ENCODE data around the gene WDR76. TPM values are rescaled to one million over a fixed set of nuclear protein-coding genes. Genes with fewer than 3 reads are reported as not detected.
"Not testable (repeated sequence)": the region's sequence is repeated elsewhere in the genome, so short reads cannot be mapped to it uniquely, and the experiment has no call there.

WDR76 gene
- total RNA-seq, 2 experiments from 2014 or later = 69.9 to 79.3 TPM

GRCh38 chr15:43800286-43801141, 26.3 kb upstream of the WDR76 start, which contains the start of gene HYPK:
TSS of gene HYPK (plus strand) at chr15:43800599. CDS start at chr15:43800623, 24 bp downstream.
- Mint-ChIP-seq H3K9me3 (peaks cover 3% of the 10 kb centered on the region), H3K27ac (peak within 1 kb of the TSS; percentile 99), H3K4me3 (peak within 1 kb of the TSS; percentile 93), H3K27me3 (no peaks in the 10 kb centered on the region), H3K36me3 (ENCODE audit: low read depth) (peaks cover 65% of the 10 kb centered on the region), H3K4me1 (ENCODE audit: low read depth) (peaks cover 43% of the 10 kb centered on the region)
- CTCF ChIA-PET = interaction anchor here (1.3 to 2.4 kb wide), 2 partner anchors 23 to 30 kb away, joined by 4 to 15 read pairs; partner anchors contain the start of gene ELL3
- no peak for TF ChIP-seq CTCF (IDR thresholded peaks at IDR 0.05)
- DNase-seq = peak; percentile 95
- ATAC-seq = peak; percentile 98
- POLR2A ChIA-PET = interaction anchor here (1.0 to 4.6 kb wide), 13 partner anchors 8 to 54 kb away, joined by 3 to 37 read pairs (median 4); partner anchors contain the start of genes ELL3, MFAP1, SERF2 and WDR76
- intact Hi-C loops (cut with micrococcal nuclease) = no loop called here

DNA sequence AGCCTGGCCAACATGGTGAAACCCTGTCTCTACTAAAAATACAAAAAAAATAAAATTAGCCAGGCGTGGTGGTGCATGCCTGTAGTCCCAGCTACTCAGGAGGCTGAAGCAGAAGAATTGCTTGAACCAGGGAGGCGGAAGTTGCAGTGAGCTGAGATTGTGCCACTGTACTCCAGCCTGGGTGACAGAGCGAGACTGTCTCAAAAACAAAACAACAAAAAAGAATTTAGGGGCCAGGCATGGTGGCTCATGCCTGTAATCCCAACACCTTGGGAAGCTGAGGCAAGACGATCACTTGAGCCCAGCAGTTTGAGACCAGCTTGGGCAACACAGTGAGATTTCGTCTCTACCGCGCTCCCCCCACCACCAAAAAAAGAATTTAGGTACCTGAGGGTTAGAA, 24.1 kb upstream of the WDR76 start:
- intact Hi-C loops (cut with micrococcal nuclease); CTCF ChIA-PET; H3K9me3 Mint-ChIP-seq; ATAC-seq; H3K27me3 Mint-ChIP-seq; H3K4me3 Mint-ChIP-seq; DNase-seq; H3K27ac Mint-ChIP-seq: not testable (repeated sequence)
- Mint-ChIP-seq H3K4me1 (ENCODE audit: low read depth) (peaks cover 32% of the 10 kb centered on the region), H3K36me3 (ENCODE audit: low read depth) (peaks cover 70% of the 10 kb centered on the region)
- POLR2A ChIA-PET = interaction anchor here (1.2 to 4.6 kb wide), 5 partner anchors 8 to 23 kb away, joined by 3 to 37 read pairs (median 9); partner anchors contain the start of genes MFAP1, SERF2 and WDR76

- Mint-ChIP-seq H3K9me3 (no peaks in the 10 kb centered on the region), H3K4me3 (no peak overlapping the region), H3K27me3 (no peaks in the 10 kb centered on the region), H3K27ac (no peak overlapping the region), H3K36me3 (ENCODE audit: low read depth) (peaks cover 69% of the 10 kb centered on the region), H3K4me1 (ENCODE audit: low read depth) (peaks cover 10% of the 10 kb centered on the region)
- ATAC-seq (no peak), DNase-seq (no peak)
- ChIA-PET CTCF (interaction anchor here (0.9 kb wide), 1 partner anchor 38 kb away, joined by 3 read pairs; no protein-coding TSS in a partner anchor), POLR2A (interaction anchor here (1.8 to 2.2 kb wide), 2 partner anchors 16 to 19 kb away, joined by 6 to 9 read pairs; partner anchors contain the start of gene MFAP1)
- no peak for TF ChIP-seq CTCF (IDR thresholded peaks at IDR 0.05)
- intact Hi-C loops (cut with micrococcal nuclease) = no loop called here
Measured at GRCh38 chr15:43808435-43808950, 18.3 kb upstream of the WDR76 start.

DNA sequence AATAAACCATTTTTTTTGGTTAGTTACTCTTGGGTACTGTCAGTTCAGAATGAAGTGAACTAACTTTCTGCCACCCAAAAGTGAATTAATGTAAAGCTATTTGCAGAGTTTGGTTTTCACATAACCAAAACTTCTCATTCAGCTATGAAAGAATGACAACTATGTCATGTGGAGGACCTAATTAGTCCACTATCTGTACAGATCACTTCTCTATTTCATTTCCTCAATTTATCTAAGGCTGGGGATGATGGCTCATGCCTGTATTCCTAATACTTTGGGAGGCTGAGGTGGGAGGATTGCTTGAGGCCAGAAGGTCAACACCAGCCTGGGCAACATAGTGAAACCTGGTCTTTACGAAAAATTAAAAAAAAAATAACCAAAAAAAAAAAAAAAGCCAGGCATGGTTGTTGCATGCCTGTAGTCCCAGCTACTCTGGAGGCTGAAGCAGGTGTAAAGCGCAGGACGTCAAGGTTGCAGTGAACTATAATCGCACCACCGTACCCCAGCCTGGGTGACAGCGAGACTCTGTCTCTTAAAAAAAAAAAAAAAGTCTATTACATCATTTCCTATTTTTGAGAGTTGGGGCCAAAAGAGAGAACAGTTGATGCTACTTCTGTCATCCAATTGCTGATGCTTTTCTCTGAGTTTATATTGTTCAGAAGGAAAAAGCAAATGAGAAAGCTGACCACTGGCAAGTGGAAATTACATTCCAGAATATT, 17.7 kb upstream of the WDR76 start:
- H3K9me3 Mint-ChIP-seq = no peaks in the 10 kb centered on the region
- peaks cover 71% of the 10 kb centered on the region for H3K36me3 Mint-ChIP-seq (ENCODE audit: low read depth)
- intact Hi-C loops (cut with micrococcal nuclease) = no loop called here
- no peak for DNase-seq
- H3K27me3 Mint-ChIP-seq = no peaks in the 10 kb centered on the region
- ChIA-PET POLR2A (interaction anchor here (1.0 to 2.2 kb wide), 4 partner anchors 9 to 19 kb away, joined by 4 to 9 read pairs (median 6); partner anchors contain the start of genes HYPK, MFAP1 and SERINC4), CTCF (interaction anchor here (0.9 to 1.4 kb wide), 3 partner anchors 16 to 39 kb away, joined by 3 to 5 read pairs (median 3); no protein-coding TSS in a partner anchor)
- H3K27ac Mint-ChIP-seq = peak overlapping the region; percentile 81
- peaks cover 10% of the 10 kb centered on the region for H3K4me1 Mint-ChIP-seq (ENCODE audit: low read depth)
- no peak for TF ChIP-seq CTCF (IDR thresholded peaks at IDR 0.05)
- no peak overlapping the region for H3K4me3 Mint-ChIP-seq
- no peak for ATAC-seq

DNA sequence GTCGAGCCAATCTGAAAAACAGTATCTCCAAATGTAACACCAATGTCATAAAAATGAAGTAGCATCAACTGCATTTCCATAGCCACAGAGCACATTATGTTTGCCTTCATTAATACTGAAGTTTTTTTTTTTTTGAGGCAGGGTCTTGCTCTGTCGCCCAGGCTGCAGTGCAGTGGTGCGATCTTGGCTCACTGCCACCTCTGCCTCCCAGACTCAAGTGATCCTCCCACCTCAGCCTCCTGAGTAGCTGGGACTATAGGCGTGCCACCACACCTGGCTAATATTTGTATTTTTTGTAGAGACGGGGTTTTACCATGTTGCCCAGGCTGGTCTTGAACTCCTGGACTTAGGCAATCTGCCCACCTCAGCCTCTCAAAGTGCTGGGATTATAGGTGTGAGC, 11.7 kb upstream of the WDR76 start:
- DNase-seq; POLR2A ChIA-PET; intact Hi-C loops (cut with micrococcal nuclease); H3K9me3 Mint-ChIP-seq; H3K27me3 Mint-ChIP-seq; CTCF ChIA-PET; ATAC-seq; H3K4me3 Mint-ChIP-seq: not testable (repeated sequence)
- Mint-ChIP-seq H3K27ac (peak overlapping the region; percentile 5), H3K36me3 (ENCODE audit: low read depth) (peaks cover 52% of the 10 kb centered on the region), H3K4me1 (ENCODE audit: low read depth) (peaks cover 11% of the 10 kb centered on the region)

Measured in activated CD8-positive, alpha-beta T cell treated with anti-CD3 and anti-CD28 coated beads for 36 hours (primary cell).